ENCODE measurements around the gene LMAN1L. TPM values are rescaled to one million over a fixed set of nuclear protein-coding genes. Genes with fewer than 3 reads are reported as not detected.

Gene LMAN1L
- polyA plus RNA-seq, 1 donor from 2014 or later, result not detected

GRCh38 chr15:74857671-74858368 is 45.2 kb downstream of the LMAN1L start:
- no peak overlapping the region for H3K4me3 ChIP-seq (ENCODE audit: low read length)
- H3F3A ChIP-seq (ENCODE audit: insufficient read depth, low read length, poor library complexity, severe bottlenecking), result no peaks in the 10 kb centered on the region
- no peak overlapping the region for H3K4me2 ChIP-seq (ENCODE audit: low read length)
- no peak for TF ChIP-seq POLR2AphosphoS5 (IDR thresholded peaks at IDR 0.05)
- no peak for TF ChIP-seq RAD21 (conservative IDR thresholded peaks at IDR 0.05)
- TF ChIP-seq, protein P1, sequence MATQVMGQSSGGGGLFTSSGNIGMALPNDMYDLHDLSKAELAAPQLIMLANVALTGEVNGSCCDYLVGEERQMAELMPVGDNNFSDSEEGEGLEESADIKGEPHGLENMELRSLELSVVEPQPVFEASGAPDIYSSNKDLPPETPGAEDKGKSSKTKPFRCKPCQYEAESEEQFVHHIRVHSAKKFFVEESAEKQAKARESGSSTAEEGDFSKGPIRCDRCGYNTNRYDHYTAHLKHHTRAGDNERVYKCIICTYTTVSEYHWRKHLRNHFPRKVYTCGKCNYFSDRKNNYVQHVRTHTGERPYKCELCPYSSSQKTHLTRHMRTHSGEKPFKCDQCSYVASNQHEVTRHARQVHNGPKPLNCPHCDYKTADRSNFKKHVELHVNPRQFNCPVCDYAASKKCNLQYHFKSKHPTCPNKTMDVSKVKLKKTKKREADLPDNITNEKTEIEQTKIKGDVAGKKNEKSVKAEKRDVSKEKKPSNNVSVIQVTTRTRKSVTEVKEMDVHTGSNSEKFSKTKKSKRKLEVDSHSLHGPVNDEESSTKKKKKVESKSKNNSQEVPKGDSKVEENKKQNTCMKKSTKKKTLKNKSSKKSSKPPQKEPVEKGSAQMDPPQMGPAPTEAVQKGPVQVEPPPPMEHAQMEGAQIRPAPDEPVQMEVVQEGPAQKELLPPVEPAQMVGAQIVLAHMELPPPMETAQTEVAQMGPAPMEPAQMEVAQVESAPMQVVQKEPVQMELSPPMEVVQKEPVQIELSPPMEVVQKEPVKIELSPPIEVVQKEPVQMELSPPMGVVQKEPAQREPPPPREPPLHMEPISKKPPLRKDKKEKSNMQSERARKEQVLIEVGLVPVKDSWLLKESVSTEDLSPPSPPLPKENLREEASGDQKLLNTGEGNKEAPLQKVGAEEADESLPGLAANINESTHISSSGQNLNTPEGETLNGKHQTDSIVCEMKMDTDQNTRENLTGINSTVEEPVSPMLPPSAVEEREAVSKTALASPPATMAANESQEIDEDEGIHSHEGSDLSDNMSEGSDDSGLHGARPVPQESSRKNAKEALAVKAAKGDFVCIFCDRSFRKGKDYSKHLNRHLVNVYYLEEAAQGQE (IDR thresholded peaks at IDR 0.05; ENCODE audit: borderline replicate concordance), result no peak
- TF ChIP-seq EZH2 (IDR thresholded peaks at IDR 0.05; ENCODE audit: borderline replicate concordance, insufficient read depth, low read length, poor library complexity, severe bottlenecking), result no peak
- no peak for TF ChIP-seq CTCF (IDR thresholded peaks at IDR 0.05; ENCODE audit: poor library complexity, severe bottlenecking)
- TF ChIP-seq MXI1 (conservative IDR thresholded peaks at IDR 0.05; ENCODE audit: poor library complexity, severe bottlenecking), result no peak
- TF ChIP-seq EP300 (conservative IDR thresholded peaks at IDR 0.05; ENCODE audit: poor library complexity, severe bottlenecking), result no peak
- no peak for TF ChIP-seq TAF1 (IDR thresholded peaks at IDR 0.05; ENCODE audit: low read depth)
- TF ChIP-seq SMC3 (conservative IDR thresholded peaks at IDR 0.05; ENCODE audit: poor library complexity), result no peak
- H3K79me2 ChIP-seq (replicated peaks; ENCODE audit: insufficient read depth, low read length), result no peaks in the 10 kb centered on the region
- H3K9ac ChIP-seq (ENCODE audit: low read length), result no peak overlapping the region
- no peaks in the 10 kb centered on the region for H4K20me1 ChIP-seq (ENCODE audit: insufficient read depth)
- H3K27ac ChIP-seq (ENCODE audit: low read length), result no peak overlapping the region
- no peaks in the 10 kb centered on the region for H3K36me3 ChIP-seq (ENCODE audit: insufficient read depth, low read length)
- H3K27me3 ChIP-seq (ENCODE audit: insufficient read depth, low read depth, low read length), result no peaks in the 10 kb centered on the region
- no peak overlapping the region for H2AFZ ChIP-seq (ENCODE audit: low read depth, low read length)
- no peaks in the 10 kb centered on the region for H3K9me3 ChIP-seq (ENCODE audit: low read length)
- H3K9me2 ChIP-seq (ENCODE audit: insufficient read depth, low read length), result no peaks in the 10 kb centered on the region

DNA sequence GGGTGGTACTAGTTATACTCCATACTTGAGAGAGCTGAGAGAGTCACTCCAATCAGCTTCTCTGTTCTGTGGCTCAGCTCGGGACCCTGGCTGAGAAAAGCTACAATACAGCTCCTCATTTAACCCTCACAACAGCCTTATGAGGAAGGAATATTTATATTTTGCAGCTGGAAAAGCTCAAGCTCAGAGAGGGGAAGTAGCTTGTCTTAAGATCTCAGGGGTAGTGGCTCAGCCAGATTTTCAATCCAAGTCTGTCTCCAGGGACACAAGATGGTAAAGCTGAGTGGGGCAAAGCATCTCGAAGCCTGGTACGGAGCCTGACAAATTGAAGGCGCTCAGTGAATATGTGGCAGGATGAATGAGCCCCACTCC is 45.7 kb downstream of the LMAN1L start:
- no peak overlapping the region for H3K27ac ChIP-seq (ENCODE audit: low read length)
- H3K9me2 ChIP-seq (ENCODE audit: insufficient read depth, low read length), result no peaks in the 10 kb centered on the region
- no peak overlapping the region for H2AFZ ChIP-seq (ENCODE audit: low read depth, low read length)
- no peaks in the 10 kb centered on the region for H3K36me3 ChIP-seq (ENCODE audit: insufficient read depth, low read length)
- H3K9me3 ChIP-seq (ENCODE audit: low read length), result no peaks in the 10 kb centered on the region
- no peaks in the 10 kb centered on the region for H3K27me3 ChIP-seq (ENCODE audit: insufficient read depth, low read depth, low read length)
- no peaks in the 10 kb centered on the region for H3F3A ChIP-seq (ENCODE audit: insufficient read depth, low read length, poor library complexity, severe bottlenecking)
- TF ChIP-seq CTCF (IDR thresholded peaks at IDR 0.05; ENCODE audit: poor library complexity, severe bottlenecking) (no peak), MXI1 (conservative IDR thresholded peaks at IDR 0.05; ENCODE audit: poor library complexity, severe bottlenecking) (no peak), SMC3 (conservative IDR thresholded peaks at IDR 0.05; ENCODE audit: poor library complexity) (no peak), EZH2 (IDR thresholded peaks at IDR 0.05; ENCODE audit: borderline replicate concordance, insufficient read depth, low read length, poor library complexity, severe bottlenecking) (no peak), POLR2AphosphoS5 (IDR thresholded peaks at IDR 0.05) (no peak), TAF1 (IDR thresholded peaks at IDR 0.05; ENCODE audit: low read depth) (no peak), EP300 (conservative IDR thresholded peaks at IDR 0.05; ENCODE audit: poor library complexity, severe bottlenecking) (no peak), RAD21 (conservative IDR thresholded peaks at IDR 0.05) (no peak)
- TF ChIP-seq, protein P1 (IDR thresholded peaks at IDR 0.05; ENCODE audit: borderline replicate concordance), result no peak
- H3K9ac ChIP-seq (ENCODE audit: low read length), result no peak overlapping the region
- H3K79me2 ChIP-seq (replicated peaks; ENCODE audit: insufficient read depth, low read length), result no peaks in the 10 kb centered on the region
- H4K20me1 ChIP-seq (ENCODE audit: insufficient read depth), result no peaks in the 10 kb centered on the region
- H3K4me3 ChIP-seq (ENCODE audit: low read length), result no peak overlapping the region
- no peak overlapping the region for H3K4me2 ChIP-seq (ENCODE audit: low read length)

All from neural cell (in vitro differentiated cells).